ENCODE measurements around the gene CCDC50. TPM values are rescaled to one million over a fixed set of nuclear protein-coding genes. Genes with fewer than 3 reads are reported as not detected.

Gene CCDC50
- total RNA-seq, 1 donor from 2014 or later, result 57.7 TPM

DNA sequence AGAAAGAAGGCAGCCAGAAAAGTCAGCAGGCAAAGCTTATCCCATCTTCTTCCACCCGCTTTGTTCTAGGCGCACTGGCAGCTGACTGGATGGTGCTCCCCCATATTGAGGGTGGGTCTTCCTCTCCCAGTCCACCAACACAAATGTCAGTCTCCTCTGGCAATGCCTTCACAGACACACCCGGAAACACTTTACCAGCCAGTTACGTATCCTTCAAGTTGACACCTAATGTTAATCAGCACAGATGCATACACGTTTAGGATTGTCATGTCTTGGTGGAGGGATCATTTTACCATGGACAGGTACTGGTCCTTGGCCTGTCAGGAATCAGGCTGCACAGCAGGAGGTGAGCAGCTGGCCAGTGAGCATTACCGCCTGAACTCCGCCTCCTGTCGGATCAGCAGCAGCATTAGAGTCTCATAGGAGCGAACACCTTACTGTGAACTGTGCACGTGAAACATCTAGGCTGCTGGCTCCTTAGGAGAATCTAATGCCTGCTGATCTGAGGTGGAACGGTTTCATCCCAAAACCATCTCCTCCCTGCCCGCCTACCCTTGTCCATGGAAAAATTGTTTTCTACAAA is 72.7 kb downstream of the CCDC50 start:
- H3K36me3 ChIP-seq (ENCODE audit: control insufficient read depth, insufficient read depth, low read length), result no peaks in the 10 kb centered on the region
- H3K27me3 ChIP-seq (ENCODE audit: control insufficient read depth, insufficient read depth, low read length), result no peaks in the 10 kb centered on the region
- TF ChIP-seq, protein P1, sequence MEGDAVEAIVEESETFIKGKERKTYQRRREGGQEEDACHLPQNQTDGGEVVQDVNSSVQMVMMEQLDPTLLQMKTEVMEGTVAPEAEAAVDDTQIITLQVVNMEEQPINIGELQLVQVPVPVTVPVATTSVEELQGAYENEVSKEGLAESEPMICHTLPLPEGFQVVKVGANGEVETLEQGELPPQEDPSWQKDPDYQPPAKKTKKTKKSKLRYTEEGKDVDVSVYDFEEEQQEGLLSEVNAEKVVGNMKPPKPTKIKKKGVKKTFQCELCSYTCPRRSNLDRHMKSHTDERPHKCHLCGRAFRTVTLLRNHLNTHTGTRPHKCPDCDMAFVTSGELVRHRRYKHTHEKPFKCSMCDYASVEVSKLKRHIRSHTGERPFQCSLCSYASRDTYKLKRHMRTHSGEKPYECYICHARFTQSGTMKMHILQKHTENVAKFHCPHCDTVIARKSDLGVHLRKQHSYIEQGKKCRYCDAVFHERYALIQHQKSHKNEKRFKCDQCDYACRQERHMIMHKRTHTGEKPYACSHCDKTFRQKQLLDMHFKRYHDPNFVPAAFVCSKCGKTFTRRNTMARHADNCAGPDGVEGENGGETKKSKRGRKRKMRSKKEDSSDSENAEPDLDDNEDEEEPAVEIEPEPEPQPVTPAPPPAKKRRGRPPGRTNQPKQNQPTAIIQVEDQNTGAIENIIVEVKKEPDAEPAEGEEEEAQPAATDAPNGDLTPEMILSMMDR (IDR thresholded peaks at IDR 0.05; ENCODE audit: insufficient read depth, low read length, severe bottlenecking), result no peak
- no peak overlapping the region for H3K4me3 ChIP-seq (ENCODE audit: low read depth, low read length)
- DNase-seq (ENCODE audit: low read depth) (no peak), FAIRE-seq (no peak)

DNA sequence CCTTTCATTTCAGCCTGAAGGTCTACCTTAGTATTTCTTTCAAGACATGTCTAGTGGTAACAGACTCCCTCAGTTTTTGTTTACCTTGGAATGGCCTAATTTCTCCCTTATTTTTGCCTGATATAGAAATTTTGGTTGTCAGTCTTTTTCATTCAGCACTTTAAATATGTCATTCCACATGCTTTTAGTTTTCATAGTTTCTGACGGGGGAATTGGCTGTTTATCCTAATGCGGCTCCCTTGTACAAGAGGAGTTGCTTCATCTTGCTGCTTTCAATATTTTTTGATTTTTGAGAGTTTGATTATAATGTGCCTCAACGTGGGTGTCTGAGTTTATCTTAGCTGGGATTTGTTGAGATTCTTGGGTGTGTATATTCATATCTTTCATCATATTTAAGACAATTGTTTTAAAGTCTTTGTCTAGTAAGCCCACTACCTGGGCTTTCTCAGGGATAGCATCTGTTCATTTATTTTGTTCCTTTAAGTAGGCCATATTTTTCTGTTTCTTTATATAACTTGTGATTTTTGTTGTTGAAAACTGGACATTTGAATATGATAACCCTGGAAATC is 80.7 kb downstream of the CCDC50 start:
- TF ChIP-seq, protein P1 (IDR thresholded peaks at IDR 0.05; ENCODE audit: insufficient read depth, low read length, severe bottlenecking), result no peak
- FAIRE-seq, result no peak

DNA sequence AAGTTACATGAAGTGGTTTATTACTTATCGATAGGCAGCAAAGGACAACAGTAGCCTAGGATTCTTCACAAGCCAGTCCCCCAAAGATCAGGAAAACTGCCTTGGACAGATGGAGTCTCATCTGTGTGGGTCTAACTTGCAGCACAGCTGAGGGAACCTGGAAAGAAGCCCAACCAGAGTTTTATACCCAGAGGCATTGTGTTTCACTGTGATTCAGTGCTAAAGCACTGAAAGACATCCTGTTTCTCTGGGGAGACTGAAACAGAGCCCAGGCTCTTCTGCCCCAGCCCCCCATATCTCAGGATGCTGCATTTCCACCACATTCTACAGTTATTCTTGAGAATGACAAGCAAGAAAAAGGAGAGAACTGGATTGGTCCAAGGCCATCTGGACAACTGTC is 83.6 kb downstream of the CCDC50 start:
- FAIRE-seq (no peak), DNase-seq (ENCODE audit: low read depth) (peak; percentile 86)
- no peak overlapping the region for H3K4me3 ChIP-seq (ENCODE audit: low read depth, low read length)
- TF ChIP-seq, protein P1 (IDR thresholded peaks at IDR 0.05; ENCODE audit: insufficient read depth, low read length, severe bottlenecking), result no peak
- no peaks in the 10 kb centered on the region for H3K36me3 ChIP-seq (ENCODE audit: control insufficient read depth, insufficient read depth, low read length)
- H3K27me3 ChIP-seq (ENCODE audit: control insufficient read depth, insufficient read depth, low read length), result no peaks in the 10 kb centered on the region

More for the DNA sequence above, 80.7 kb downstream of the CCDC50 start:
- no peaks in the 10 kb centered on the region for H3K36me3 ChIP-seq (ENCODE audit: control insufficient read depth, insufficient read depth, low read length)
- DNase-seq (ENCODE audit: low read depth), result no peak
- H3K4me3 ChIP-seq (ENCODE audit: low read depth, low read length), result no peak overlapping the region
- no peaks in the 10 kb centered on the region for H3K27me3 ChIP-seq (ENCODE audit: control insufficient read depth, insufficient read depth, low read length)

DNA sequence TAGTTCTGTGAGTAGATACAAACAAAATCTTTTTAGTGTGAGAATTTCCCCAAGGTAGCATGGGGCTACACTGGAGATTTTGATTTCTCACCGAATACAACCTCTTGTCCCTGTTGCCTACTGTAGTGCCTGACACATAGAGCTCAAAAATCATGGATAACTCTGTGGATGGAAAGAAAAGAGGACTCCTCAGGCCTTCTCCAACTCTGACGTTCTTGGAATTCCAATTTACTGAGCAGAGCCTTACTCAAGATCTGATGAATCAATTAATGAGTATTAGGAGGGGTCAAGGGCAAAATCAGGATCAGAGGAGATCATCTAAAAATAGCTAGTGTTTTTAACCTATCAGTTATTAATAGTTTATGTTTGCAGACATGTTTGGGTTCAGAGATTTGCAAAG is 85.1 kb downstream of the CCDC50 start:
- Histone ChIP-seq H3K4me3 (ENCODE audit: low read depth, low read length) (no peak overlapping the region), H3K27me3 (ENCODE audit: control insufficient read depth, insufficient read depth, low read length) (no peaks in the 10 kb centered on the region), H3K36me3 (ENCODE audit: control insufficient read depth, insufficient read depth, low read length) (no peaks in the 10 kb centered on the region)
- TF ChIP-seq, protein P1 (IDR thresholded peaks at IDR 0.05; ENCODE audit: insufficient read depth, low read length, severe bottlenecking), result no peak
- DNase-seq (ENCODE audit: low read depth) (no peak), FAIRE-seq (no peak)

DNA sequence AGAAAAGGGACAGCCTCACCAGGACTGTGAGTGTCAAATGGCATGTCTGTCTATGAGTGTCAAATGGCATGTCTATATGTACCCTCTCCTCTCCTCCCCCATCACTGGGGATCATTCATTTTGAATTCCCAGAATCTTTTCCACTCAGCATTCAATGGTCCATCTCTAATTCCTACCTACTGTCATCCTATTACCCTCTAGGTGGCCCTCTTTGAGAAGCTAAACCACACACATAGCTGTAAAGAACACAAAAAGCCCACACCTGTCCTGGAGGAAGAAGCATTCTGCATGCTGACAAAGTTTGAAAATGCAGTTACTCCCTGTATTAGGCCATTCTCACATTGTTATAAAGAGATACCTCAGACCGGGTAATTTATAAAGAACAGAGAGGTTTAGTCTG is 85.5 kb downstream of the CCDC50 start:
- no peaks in the 10 kb centered on the region for H3K36me3 ChIP-seq (ENCODE audit: control insufficient read depth, insufficient read depth, low read length)
- TF ChIP-seq, protein P1 (IDR thresholded peaks at IDR 0.05; ENCODE audit: insufficient read depth, low read length, severe bottlenecking), result no peak
- no peak for FAIRE-seq
- no peak overlapping the region for H3K4me3 ChIP-seq (ENCODE audit: low read depth, low read length)
- no peak for DNase-seq (ENCODE audit: low read depth)
- H3K27me3 ChIP-seq (ENCODE audit: control insufficient read depth, insufficient read depth, low read length), result no peaks in the 10 kb centered on the region

DNA sequence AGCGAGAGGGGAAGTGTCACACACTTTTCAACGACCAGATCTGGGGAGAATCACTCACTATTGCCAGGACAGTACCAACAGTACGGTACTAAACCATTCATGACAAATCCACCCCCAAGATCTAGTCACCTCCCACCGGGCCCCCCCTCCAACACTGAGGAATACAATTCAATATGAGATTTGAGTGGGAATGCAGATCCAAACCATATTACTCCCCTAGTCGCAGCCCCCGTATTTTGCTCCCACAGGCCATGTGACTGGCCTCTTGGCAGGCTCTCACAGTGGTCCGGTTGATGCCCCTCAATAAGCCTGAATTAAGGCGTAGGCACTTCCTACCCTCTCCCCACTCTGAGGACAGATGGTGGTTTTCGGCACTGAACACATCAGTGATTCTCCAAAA is 86.4 kb downstream of the CCDC50 start:
- FAIRE-seq (no peak), DNase-seq (ENCODE audit: low read depth) (no peak)
- no peaks in the 10 kb centered on the region for H3K36me3 ChIP-seq (ENCODE audit: control insufficient read depth, insufficient read depth, low read length)
- H3K27me3 ChIP-seq (ENCODE audit: control insufficient read depth, insufficient read depth, low read length), result no peaks in the 10 kb centered on the region
- H3K4me3 ChIP-seq (ENCODE audit: low read depth, low read length), result no peak overlapping the region
- TF ChIP-seq, protein P1 (IDR thresholded peaks at IDR 0.05; ENCODE audit: insufficient read depth, low read length, severe bottlenecking), result no peak

All from bronchial epithelial cell (primary cell).